Dedifferentiated amniotic fluid mesenchymal stem cell (primary cell): ENCODE data around the gene ZNF385B.

ENCODE experiments used
- DNase-seq: peaks from one replicate; pipeline ENCODE4 v3.0.0-alpha.2; 2016; ENCODE audit errors: extremely low spot score

Gene ZNF385B

GRCh38 chr2:179554639-179555386 is 306.6 kb downstream of the ZNF385B start:
- no peak for DNase-seq

GRCh38 chr2:179553382-179553781 is 308.0 kb downstream of the ZNF385B start:
- DNase-seq, result no peak

- DNase-seq, result no peak
These were observed 309.8 kb downstream of the ZNF385B start for GRCh38 chr2:179551539-179552045.

- no peak for DNase-seq
These were observed 310.6 kb downstream of the ZNF385B start for GRCh38 chr2:179550849-179551248.

GRCh38 chr2:179550214-179550613 is 311.2 kb downstream of the ZNF385B start:
- DNase-seq, result no peak

GRCh38 chr2:179546656-179547055 is 314.8 kb downstream of the ZNF385B start:
- no peak for DNase-seq

- no peak for DNase-seq
These were observed 316.4 kb downstream of the ZNF385B start for GRCh38 chr2:179545024-179545423.

GRCh38 chr2:179543361-179543901 is 318.0 kb downstream of the ZNF385B start:
- DNase-seq, result no peak

- DNase-seq, result no peak
These were observed 319.8 kb downstream of the ZNF385B start for GRCh38 chr2:179541586-179541985.

GRCh38 chr2:179539124-179539511 is 322.3 kb downstream of the ZNF385B start:
- DNase-seq, result no peak

GRCh38 chr2:179538406-179539123 is 322.8 kb downstream of the ZNF385B start:
- no peak for DNase-seq

- DNase-seq, result no peak
These were observed 325.2 kb downstream of the ZNF385B start for GRCh38 chr2:179536185-179536584.

GRCh38 chr2:179533875-179534274 is 327.5 kb downstream of the ZNF385B start:
- DNase-seq, result no peak

GRCh38 chr2:179532863-179533278 is 328.5 kb downstream of the ZNF385B start:
- DNase-seq, result no peak

GRCh38 chr2:179528576-179529069 is 332.8 kb downstream of the ZNF385B start:
- DNase-seq, result no peak

GRCh38 chr2:179525340-179525739 is 336.1 kb downstream of the ZNF385B start:
- DNase-seq, result no peak

- DNase-seq, result no peak
These were observed 336.5 kb downstream of the ZNF385B start for GRCh38 chr2:179524809-179525339.

GRCh38 chr2:179521944-179522343 is 339.5 kb downstream of the ZNF385B start:
- DNase-seq, result no peak

GRCh38 chr2:179518830-179519229 is 342.6 kb downstream of the ZNF385B start:
- DNase-seq, result no peak

- no peak for DNase-seq
These were observed 348.2 kb downstream of the ZNF385B start for GRCh38 chr2:179513181-179513580.

- DNase-seq, result no peak
These were observed 349.0 kb downstream of the ZNF385B start for GRCh38 chr2:179512281-179513035.
